HTR-8/SVneo (cell line): ENCODE data around the gene FOXP1.

Experiments used
- DNase-seq: peaks from one replicate; pipeline ENCODE4 v3.0.0; 2011; ENCODE audit warnings: low spot score, mixed read lengths; ENCODE audit not compliant: insufficient read length
- FAIRE-seq: peaks from 2 replicates; lab custom pipeline; 2011; peaks lifted over from hg19 to GRCh38; lab: Jason Lieb, UNC

Gene FOXP1

DNA sequence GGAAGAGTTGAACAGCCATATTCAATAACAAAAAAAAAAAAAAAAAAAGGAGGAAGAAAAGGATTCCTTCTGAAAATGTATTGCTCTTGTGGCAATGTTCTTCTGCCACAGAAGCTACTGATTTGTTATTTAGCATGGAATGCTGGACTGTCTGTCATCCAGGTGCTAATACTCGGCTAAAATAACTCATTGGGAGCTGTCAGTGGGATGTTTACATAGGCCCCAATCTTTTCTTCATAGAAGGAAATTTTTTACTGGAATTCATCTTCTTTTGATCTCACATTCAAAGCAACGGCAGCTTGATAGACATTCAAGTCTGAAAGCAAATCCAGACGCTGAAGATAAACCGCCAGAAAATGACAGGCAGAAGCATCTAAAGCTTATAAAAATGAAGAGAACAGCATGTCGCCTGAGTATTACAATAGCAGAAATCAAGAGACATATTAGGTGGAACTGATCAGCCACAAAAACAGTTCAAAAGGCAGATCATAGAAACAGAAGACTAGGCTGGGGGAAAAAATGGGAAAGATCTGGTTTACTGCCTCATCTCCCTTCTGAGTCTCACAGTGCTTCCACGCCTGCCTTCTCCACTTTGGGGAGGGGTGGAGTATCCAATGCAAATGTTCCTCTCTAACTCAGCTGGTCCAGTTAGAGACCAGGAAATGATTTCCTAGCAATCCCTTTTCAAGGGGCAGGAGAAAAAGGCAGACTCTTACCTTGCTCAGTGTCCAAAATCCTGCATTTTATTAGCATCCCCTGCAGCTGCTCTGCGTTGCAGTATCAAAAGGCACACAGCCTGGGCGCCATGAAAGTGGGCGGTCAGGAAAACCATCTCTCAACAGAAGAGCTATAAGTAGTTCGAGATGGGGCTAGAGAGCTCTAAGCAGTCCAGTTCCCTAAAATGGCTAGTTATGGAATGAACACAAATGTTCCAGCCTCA, 451.9 kb downstream of the FOXP1 start:
- FAIRE-seq (no peak), DNase-seq (no peak)

DNA sequence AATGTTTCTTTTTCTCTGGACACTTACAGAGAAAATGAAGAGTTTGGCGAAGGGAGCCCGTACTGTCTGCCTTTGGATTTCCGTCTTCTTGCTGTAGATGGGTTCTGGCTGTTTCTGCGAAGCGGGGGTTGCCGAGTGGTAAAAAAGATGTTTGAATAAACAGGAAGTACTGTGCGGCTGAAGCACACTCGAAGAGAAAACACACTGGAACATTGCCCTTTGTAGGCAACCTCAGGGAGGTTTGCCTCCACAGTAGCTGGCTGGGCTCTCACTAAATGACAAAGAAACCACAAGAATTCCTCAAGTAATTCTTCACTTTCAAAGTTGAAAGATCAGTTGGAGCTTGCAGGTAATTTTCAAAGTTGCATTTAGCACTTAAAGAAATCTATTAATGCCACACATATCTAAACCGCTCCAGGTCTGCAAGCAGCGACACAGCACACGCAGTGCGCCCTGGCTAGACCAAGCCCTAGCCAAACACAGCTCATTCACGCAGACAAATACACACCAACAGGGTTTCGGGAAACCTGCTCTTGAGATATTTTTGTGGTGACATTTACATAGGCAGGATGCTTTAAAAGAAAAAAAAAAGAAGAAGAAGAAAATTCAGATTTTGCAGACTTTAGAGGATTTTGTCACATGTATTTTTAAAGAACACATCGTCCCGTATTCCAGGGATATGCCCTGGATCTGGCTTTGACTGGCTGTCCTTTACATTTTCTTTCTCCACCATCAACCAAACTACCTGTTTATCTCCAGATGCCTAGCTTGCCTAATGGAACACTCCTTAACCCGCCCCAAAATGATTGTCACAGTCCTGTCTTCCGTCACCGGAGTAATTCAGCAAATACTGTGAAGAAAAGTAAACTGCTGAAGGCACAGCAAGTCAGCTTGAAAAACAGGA, 452.8 kb downstream of the FOXP1 start:
- no peak for FAIRE-seq
- DNase-seq = peak; percentile 35

DNA sequence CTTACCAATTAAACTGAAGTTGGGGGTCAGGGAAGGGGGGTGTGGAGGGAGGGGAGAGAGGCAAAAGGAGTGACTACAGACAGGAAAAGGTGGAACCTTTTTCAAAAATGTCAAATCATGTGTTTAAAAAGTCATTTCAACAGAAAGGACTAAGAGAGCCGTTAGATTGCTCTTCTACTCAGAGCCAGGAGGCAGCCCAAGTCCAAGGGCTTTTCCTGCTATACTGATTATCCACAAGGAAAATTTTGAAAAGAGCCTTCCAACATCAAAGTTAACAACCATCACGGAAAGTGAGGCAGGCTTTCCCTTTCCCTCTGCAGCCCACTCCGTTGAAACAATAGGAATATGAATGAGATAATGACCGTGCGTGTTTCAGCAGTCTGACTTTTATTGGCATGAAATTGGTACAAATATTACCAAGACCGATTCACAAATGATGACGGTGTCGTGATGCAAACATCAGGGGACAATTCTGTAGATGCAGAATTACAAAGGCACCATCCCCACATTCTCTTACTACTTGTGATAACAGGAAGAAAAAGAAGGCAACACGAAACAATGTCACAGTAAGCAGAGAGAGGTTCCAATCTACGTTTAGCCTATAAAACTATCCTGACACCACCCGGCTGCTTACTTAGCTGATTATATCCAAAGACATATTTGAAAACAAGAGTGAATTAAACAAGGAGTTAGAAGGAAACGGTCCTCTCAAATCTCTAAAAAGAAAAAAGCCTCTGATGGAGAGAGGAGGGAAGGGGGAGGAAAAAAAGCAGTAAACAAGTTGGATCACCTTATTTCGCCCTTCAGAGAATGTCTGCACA, 453.7 kb downstream of the FOXP1 start:
- FAIRE-seq = no peak
- DNase-seq = no peak

DNA sequence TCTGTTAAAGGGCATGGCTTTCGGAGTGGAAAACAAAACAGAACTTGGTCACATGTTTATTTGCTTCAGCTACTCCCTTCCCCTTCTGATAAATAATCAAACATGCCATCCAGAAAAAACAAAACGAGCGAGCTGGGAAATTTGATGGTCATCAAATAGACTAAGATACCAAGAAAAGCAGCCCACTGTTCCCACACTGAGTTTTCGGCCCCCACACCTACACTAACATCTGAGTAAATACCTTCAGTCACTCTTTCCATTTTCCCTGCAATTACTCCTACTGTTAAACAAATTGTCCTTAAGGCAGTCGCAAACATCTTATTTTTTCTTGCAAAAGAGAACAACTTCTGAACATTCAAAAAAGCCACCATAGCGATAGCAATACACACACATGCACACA, 454.6 kb downstream of the FOXP1 start:
- no peak for FAIRE-seq
- no peak for DNase-seq

DNA sequence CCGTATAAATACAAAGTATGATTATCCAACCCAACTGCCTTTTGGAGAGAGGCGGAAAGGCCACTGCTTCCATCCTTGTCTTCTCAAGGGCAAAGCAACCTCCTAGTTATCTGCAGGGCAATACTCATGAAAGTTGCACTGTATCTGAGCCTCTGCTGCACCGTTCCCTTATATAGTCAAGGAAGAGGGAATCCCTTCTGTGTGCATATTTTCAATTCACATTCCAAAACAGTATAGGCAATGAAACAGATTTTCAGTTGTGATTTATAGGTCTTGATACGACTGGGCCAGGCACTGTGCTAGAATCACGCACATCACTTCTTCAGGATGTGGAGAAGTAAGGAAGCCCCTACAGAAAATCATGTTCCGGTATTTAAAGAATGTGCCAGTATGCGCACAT, 455.7 kb downstream of the FOXP1 start:
- FAIRE-seq (no peak), DNase-seq (no peak)

DNA sequence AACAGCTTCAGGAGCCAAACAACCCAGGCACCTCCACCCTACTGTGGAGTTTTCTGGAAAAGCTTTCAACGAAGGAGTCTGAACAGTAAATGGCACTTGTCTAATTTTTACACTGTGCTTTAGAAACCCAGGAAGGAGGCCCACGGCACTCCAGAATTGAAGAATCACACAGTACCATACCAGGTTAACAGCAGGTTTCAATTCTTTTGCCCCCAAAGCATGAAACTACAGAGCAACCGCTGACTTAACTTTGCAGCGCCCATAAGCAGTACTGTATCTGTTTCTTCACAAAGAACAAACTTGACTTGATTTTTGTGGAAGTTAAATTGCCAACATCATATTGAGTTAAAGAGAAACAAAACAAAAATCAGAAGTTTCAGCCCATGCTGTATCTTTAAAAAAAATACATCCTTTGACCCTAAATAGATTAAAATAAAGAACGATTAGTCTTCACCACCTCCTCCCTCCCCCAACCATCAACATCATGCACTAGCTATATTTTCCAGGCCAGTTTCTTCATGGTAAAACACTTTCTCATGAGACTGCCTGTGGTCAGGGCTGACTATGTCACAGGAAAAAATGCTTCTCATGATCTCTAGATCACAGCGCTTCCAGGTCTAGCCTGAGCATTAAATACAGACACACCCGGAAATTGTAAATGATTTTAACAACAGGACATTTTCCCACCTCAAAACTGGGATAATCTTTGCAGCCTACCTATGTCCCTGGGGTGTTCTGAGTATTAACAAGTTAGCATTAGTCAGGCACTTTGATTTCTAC, 456.3 kb downstream of the FOXP1 start:
- DNase-seq (no peak), FAIRE-seq (no peak)

DNA sequence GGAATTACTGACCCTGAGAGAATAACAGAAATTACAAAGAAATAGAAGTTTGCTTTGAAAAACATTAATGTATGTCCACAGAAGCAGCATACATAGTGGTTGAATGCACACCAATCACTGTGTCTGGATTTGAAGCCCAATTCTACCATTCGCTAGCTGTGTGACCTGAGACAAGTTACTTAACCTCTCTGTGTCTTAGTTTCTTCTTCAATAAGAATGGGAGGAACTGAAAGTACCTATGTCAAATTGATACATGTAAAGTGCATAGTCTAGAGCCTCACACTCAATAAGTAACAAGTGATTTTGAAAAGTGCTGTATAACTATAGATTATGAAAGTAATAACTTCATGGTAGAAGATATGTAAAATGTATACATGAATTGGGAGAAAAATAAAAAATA, 457.8 kb downstream of the FOXP1 start:
- DNase-seq (no peak), FAIRE-seq (no peak)

DNA sequence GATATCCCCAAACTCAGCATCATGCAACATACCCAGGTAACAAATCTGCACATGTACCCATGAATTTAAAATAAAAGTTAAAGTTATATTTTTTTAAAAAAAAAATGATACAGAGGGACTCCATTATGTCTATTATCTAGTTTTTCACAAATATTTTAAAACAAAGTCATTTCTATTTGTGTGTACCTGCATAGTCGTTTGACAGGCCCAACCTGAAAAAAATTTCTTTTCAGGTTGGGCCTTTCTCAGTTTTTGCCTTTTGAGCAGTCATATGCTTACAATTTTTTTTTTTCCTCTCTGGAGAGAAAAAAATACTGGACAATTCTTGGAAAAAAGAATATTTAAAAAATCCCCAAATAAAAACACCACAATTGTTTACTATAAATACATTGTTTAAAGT, 459.5 kb downstream of the FOXP1 start:
- DNase-seq (no peak), FAIRE-seq (no peak)

DNA sequence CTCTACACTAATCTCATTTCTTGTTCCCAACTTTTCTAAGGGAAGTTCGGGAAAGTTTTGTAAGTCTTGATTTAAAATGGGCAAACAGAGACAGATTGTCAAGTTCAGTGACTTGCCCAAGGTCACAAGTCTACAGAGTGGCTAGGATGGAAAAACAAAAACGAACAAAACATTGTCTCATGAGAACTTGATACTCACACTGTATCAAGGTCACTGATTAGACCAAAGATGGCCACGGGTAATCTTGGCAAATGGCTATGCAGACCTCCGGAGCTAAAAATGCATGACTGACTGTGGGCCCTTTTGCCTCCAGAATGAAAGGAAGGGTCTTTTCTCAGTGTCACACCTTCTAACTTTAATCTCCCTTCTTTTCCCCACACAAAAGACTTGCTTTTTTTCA, 460.9 kb downstream of the FOXP1 start:
- no peak for FAIRE-seq

DNA sequence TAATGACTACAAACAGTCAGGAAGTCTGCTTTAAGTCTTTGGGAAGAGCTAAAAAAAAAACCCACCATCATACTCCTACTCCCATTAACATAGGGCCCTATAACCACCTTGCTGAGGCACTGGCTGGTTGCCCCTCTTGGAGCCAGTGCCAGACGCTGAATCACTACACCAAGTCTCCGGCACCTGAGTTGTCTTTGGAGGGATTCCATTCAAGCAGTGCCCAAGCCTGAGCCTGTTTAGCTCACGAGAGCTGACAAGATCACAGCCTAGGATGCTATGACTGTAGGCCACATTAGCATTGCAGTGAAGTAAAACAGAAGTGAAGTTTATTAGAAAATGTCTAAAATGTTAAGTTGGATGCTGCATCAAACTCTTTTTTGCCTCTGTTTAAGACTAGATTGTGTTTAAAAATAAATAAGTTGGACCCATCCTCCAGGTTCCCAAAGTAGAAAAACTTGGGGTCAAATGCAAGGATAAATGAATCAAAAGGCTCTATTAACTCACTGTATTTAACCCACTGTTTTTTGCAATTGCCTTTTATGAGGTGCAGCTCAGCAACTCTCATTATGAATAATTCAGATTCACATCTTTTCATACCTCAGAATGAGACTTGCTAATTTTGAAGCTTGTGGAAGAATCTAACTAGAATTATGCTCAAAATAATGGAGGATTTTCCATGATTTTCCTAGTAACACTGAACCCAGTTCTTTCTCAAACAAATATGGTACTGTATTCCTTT, 461.9 kb downstream of the FOXP1 start:
- DNase-seq (no peak), FAIRE-seq (no peak)

More for the DNA sequence above, 460.9 kb downstream of the FOXP1 start:
- no peak for DNase-seq

DNA sequence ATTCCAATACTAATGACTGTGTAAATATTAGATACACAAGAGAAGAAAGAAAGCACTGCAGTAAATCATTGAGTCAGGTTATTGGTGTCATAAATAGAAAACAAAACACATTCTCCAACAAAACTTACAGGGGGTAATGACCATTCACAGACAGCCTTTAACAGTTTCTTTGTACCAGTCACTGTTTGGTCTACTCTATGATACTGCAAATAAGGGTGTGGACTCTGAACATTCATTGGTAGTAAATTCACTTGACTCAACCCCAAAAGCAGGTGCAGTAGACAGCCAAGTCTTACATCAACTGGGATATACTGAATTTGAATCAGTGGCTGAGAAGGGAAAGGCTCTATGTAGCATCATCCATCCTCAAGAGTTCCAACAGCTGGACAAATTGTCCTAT, 463.5 kb downstream of the FOXP1 start:
- FAIRE-seq = no peak
- no peak for DNase-seq

DNA sequence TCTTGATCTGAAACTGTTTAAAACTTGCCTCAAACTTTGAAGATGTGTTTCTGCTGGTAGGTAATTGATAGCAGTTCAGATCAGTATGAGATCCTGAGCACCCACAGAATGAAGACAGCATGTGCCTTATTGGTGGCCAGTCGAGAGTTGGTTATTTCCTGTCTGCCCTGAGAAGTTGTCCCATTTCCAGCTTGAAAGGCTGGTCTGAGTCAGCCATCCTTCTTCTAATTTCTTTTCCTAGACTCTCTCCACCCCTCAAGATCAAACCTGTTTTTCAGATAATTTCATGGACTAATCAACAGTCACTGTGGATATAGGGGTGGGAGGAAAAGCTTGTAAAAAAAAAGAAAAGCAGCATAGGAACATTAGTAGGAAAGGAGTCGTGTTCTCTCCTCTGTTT, 464.4 kb downstream of the FOXP1 start:
- no peak for DNase-seq

DNA sequence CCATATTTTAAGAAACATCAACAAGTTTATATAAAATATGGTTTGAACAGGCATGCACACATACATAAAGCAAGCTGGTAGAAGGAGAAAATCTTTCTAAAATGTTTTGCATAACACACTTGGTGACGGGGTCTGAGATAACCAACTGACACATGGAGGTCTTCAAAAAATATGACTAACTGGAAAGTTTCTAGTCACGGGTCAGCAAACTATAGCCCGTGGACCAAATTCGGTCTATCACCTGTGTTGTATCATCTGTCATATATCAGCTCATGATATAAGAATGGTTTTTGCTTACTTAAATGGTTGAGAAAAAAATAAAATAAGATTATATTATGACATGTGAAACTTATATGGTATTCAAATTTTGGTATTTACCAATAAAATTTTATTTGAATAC, 465.1 kb downstream of the FOXP1 start:
- DNase-seq (no peak), FAIRE-seq (no peak)

More for the DNA sequence above, 464.4 kb downstream of the FOXP1 start:
- no peak for FAIRE-seq

DNA sequence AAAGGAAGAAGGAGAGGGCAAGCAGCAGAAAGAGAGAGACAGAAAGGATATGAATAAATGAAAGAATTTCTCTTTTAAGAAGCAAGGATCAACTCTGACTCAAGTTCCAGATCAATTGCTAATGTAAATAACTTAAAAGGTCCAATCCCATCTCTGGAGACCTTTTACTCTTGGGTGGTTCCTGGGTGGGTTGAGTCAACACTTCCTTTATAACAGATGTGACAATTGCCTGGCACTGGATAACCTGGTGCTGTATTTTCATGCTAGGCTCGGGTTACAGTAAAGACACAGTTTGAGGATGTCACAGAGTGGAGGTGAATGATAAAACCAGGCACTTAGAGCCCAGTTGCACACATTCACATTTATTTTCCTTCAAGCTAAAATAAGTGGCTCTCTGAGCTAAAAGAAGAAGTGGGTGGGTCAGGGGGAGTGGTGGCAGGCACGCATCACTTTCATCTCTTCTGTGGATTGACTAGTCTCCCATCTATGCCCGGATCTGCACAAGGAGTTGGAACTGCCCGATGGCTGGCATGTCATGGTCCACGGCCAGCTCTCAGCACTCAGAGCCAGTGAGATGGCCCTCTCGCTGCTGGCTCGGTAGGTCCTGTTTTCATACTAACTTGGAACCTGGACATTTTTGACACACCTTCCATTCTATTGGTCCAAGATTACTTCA, 465.8 kb downstream of the FOXP1 start:
- no peak for DNase-seq
- FAIRE-seq = peak; percentile 51

DNA sequence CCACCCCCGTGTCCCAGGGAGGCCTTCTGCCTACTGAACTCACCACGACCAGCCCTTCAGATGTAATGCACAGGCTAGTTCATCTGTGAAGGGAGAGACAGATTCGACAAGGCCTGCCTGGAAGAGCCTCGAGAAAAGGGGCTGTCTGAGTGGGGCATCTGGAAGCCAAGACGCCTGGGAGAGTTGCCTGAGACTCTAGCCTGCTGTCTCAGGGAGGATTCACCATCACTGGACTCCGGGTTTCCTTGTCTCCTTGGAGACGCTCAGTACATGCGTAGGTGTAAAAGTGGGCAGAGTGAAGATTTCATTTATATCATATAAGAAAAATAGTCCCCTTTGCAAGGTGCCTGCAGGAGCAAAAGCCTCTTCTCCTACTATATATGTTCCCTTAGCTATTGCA, 468.9 kb downstream of the FOXP1 start:
- DNase-seq (no peak), FAIRE-seq (no peak)

DNA sequence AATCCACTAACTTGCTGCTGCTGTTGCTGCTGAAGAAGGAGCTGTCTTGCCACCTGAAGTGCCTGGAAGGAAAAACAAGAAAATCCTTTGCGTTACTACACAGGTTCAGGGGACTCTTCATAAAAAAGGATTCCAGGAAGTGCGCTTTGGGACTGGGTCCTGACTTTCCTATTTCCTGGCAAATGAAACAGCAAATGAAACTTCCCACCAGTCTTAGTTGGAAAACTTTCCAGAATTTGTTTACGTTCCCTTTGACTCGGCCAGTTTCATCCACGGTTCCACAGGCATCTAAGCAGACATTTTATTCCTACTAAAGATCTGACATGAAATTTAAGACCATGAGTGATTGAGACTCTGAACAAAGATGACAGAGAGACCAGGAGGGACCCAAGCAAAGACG, 471.0 kb downstream of the FOXP1 start:
- DNase-seq (no peak), FAIRE-seq (no peak)

DNA sequence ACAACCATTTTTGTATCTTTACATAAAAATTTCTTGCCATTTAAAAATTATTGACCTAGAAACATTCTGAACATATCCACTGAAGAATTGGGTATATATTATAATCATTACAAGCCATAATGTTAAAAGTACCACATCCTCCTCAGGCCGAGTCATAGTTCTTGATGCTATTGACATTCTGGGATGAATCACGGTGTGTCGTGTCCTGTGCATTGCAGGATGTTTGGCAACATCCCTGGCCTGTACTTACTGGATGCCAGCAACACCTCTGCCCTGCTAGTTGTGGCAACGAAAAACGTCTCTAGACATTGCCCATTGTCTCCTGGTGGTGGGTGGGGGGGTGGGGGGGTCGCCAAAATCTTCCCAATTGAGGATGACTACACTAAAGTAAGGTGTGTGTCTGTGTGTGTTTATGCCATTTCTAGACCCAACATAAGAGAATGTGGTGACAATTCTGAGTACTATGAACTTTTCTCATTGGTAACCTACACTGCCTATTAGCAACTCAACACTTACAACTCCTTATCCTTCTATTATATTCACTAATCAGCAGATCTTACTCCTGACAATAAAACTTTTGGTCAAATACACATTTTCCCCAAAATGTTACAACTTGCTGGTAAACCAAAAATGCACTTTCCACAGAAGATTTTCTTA, 471.6 kb downstream of the FOXP1 start:
- DNase-seq (peak; percentile 32), FAIRE-seq (peak; percentile 95)
